Nephron progenitor cell (in vitro differentiated cells): ENCODE results near the gene PCDH9.

Experiments
- DNase-seq: peaks from one replicate; pipeline ENCODE4 v3.0.0; 2021
- H3K27ac Mint-ChIP-seq: 2 replicates; pipeline ENCODE4 v1.8.0; 2021; ENCODE audit warnings: mild to moderate bottlenecking, moderate library complexity, mixed read lengths
- H3K27me3 Mint-ChIP-seq: 2 replicates; pipeline ENCODE4 v1.8.0; 2021; ENCODE audit warnings: mild to moderate bottlenecking, low read depth, mixed read lengths; ENCODE audit not compliant: poor library complexity
- H3K36me3 Mint-ChIP-seq: 2 replicates; pipeline ENCODE4 v1.8.0; 2021; ENCODE audit warnings: low read depth, mixed read lengths
- H3K4me1 Mint-ChIP-seq: 2 replicates; pipeline ENCODE4 v1.8.0; 2021; ENCODE audit warnings: mixed read lengths
- H3K4me3 Mint-ChIP-seq: 2 replicates; pipeline ENCODE4 v1.8.0; 2021; ENCODE audit warnings: mild to moderate bottlenecking, moderate library complexity, mixed read lengths
- H3K9me3 Mint-ChIP-seq: 2 replicates; pipeline ENCODE4 v1.8.0; 2021; ENCODE audit warnings: mild to moderate bottlenecking, moderate library complexity, mixed read lengths
- TF ChIP-seq, protein P1 (sequence below): fragments of 200-600 bp; sonication (generic); IDR thresholded peaks from 2 replicates; pipeline ENCODE4 v1.5.0; 2021; ENCODE audit warnings: antibody characterized with exemption

PCDH9 gene

DNA sequence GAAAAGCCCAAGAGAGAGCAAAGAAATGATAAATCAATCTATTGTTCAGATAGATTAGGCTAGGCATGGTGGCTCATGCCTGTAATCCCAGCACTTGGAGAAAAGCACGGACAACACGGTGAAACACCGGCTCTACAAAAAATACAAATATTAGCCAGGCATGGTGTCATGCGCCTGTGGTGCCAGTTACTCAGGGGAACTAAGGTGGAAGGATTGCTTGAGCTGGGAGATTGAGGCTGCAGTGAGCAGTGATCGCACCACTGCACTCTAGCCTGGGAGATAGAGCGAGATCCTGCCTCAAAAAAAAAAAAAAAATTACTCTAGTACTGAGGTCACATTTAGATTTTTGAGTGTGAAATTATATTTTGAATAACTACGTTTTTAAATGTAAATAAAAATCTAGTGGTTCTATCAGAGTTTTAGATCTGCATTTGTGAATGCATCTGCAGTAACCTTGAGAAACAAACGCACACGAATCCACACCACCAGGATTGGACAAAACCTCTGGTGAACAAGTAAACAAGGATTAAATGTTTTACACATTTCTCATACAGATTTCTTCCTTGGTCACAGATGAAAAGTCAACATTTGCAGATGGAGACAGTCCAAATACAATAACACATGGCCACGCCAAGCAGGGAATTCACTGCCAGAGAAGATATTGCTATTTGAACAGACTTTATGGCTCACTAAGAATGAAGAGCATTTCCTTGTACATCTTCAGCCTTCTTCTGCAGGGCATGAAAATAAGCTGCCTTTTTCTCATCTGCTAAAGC lies 917.6 kb downstream of the PCDH9 start:
- peaks cover 8% of the 10 kb centered on the region for H3K4me1 Mint-ChIP-seq
- H3K9me3 Mint-ChIP-seq: no peaks in the 10 kb centered on the region
- no peaks in the 10 kb centered on the region for H3K27me3 Mint-ChIP-seq
- no peak overlapping the region for H3K27ac Mint-ChIP-seq
- H3K36me3 Mint-ChIP-seq: no peaks in the 10 kb centered on the region
- H3K4me3 Mint-ChIP-seq: no peak overlapping the region
- TF ChIP-seq, protein P1, sequence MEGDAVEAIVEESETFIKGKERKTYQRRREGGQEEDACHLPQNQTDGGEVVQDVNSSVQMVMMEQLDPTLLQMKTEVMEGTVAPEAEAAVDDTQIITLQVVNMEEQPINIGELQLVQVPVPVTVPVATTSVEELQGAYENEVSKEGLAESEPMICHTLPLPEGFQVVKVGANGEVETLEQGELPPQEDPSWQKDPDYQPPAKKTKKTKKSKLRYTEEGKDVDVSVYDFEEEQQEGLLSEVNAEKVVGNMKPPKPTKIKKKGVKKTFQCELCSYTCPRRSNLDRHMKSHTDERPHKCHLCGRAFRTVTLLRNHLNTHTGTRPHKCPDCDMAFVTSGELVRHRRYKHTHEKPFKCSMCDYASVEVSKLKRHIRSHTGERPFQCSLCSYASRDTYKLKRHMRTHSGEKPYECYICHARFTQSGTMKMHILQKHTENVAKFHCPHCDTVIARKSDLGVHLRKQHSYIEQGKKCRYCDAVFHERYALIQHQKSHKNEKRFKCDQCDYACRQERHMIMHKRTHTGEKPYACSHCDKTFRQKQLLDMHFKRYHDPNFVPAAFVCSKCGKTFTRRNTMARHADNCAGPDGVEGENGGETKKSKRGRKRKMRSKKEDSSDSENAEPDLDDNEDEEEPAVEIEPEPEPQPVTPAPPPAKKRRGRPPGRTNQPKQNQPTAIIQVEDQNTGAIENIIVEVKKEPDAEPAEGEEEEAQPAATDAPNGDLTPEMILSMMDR: no peak
- no peak for DNase-seq

DNA sequence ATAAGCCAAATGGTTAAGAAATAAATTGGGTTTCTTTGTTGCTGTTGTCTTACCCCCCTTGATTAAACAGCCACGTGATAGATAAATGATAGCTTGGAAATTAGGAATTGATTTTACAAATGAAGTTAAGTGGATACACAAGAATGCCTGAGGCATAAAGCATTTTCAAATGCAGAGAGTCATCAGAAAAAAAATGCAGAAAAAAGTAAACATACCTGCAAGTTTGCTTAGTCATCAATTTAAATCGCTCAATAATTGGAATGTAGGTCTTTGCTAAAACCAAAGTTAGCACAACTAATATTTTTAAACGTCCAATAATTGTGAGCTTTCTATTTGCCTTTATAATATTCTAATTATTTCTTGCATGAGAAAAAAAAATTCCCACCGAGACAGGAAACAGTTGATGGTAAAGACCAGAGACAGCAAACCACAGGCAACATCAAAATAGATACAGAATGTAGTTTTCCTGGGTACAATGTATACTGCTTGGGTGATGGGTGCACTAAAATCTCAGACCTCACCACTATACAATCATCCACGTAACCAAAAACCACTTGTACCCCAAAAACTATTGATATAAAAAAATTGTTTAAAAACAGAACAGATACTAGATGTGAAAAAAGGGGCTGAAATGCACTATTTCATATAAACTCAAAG lies 924.0 kb downstream of the PCDH9 start:
- H3K4me3 Mint-ChIP-seq: no peak overlapping the region
- no peak for DNase-seq
- no peaks in the 10 kb centered on the region for H3K9me3 Mint-ChIP-seq
- TF ChIP-seq, protein P1: no peak
- H3K36me3 Mint-ChIP-seq: no peaks in the 10 kb centered on the region
- no peak overlapping the region for H3K27ac Mint-ChIP-seq
- no peaks in the 10 kb centered on the region for H3K27me3 Mint-ChIP-seq
- H3K4me1 Mint-ChIP-seq: peaks cover 23% of the 10 kb centered on the region

- Mint-ChIP-seq H3K4me1 (peaks cover 7% of the 10 kb centered on the region), H3K27ac (no peak overlapping the region), H3K4me3 (no peak overlapping the region), H3K36me3 (peaks cover 6% of the 10 kb centered on the region), H3K27me3 (no peaks in the 10 kb centered on the region), H3K9me3 (peaks cover 10% of the 10 kb centered on the region)
- no peak for DNase-seq
- TF ChIP-seq, protein P1: no peak
These were observed 928.7 kb downstream of the PCDH9 start for GRCh38 chr13:66301482-66301881.

GRCh38 chr13:66301006-66301405 lies 929.1 kb downstream of the PCDH9 start:
- TF ChIP-seq, protein P1: no peak
- Mint-ChIP-seq H3K36me3 (peaks cover 11% of the 10 kb centered on the region), H3K4me3 (no peak overlapping the region), H3K4me1 (peaks cover 4% of the 10 kb centered on the region), H3K27me3 (no peaks in the 10 kb centered on the region), H3K9me3 (peaks cover 15% of the 10 kb centered on the region), H3K27ac (no peak overlapping the region)
- no peak for DNase-seq

DNA sequence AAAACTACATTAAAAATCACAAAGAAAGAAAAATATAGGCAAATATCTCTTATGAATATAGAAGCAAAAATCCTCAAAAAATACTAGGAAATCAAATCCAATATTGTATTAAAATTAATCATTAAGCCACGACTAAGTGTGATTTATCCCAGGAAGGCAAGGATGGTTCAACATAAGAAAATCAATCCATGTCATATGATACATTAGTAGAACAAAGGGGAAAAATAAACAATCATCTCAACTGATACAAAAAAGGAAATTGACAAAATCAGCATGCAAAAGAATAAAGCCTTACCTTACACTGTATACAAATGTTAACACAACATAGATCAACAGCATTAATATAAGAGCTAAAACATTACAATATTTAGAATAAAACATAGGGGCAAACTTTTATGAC lies 933.3 kb downstream of the PCDH9 start:
- TF ChIP-seq, protein P1: no peak
- no peak for DNase-seq
- Mint-ChIP-seq H3K4me3 (no peak overlapping the region), H3K36me3 (peaks cover 15% of the 10 kb centered on the region), H3K27ac (no peak overlapping the region), H3K4me1 (no peaks in the 10 kb centered on the region), H3K27me3 (no peaks in the 10 kb centered on the region), H3K9me3 (peaks cover 21% of the 10 kb centered on the region)
